Neuronal stem cell (in vitro differentiated cells): ENCODE measurements around the gene GCLC.

Source experiments
- DNase-seq: peaks from one replicate; pipeline ENCODE4 v3.0.0-alpha.2; 2013; ENCODE audit warnings: low spot score
- H2AFZ ChIP-seq: one replicate; pipeline ENCODE4 v1.6.1; 2013; ENCODE audit warnings: mild to moderate bottlenecking, low read length, inconsistent platforms
- H2AK5ac ChIP-seq: 2 replicates; pipeline ENCODE4 v1.6.1; 2013; ENCODE audit warnings: low read depth, mild to moderate bottlenecking, inconsistent platforms, low read length, moderate library complexity, mixed read lengths
- H2BK120ac ChIP-seq: 2 replicates; pipeline ENCODE4 v1.6.1; 2013; ENCODE audit warnings: low read depth, mild to moderate bottlenecking, inconsistent platforms, low read length, moderate library complexity, mixed read lengths
- H2BK12ac ChIP-seq: one replicate; pipeline ENCODE4 v1.6.1; 2013; ENCODE audit warnings: low read length, inconsistent platforms
- H2BK15ac ChIP-seq: 2 replicates; pipeline ENCODE4 v1.6.1; 2013; ENCODE audit warnings: mild to moderate bottlenecking, low read length, inconsistent platforms, mixed read lengths
- H2BK5ac ChIP-seq: one replicate; pipeline ENCODE4 v1.6.1; 2013; ENCODE audit warnings: inconsistent platforms, mild to moderate bottlenecking, low read length, moderate library complexity
- H3K14ac ChIP-seq: one replicate; pipeline ENCODE4 v1.6.1; 2013; ENCODE audit warnings: low read length, inconsistent platforms
- H3K18ac ChIP-seq: 2 replicates; pipeline ENCODE4 v1.6.1; 2013; ENCODE audit warnings: low read length, inconsistent platforms
- H3K23ac ChIP-seq: 2 replicates; pipeline ENCODE4 v1.6.1; 2013; ENCODE audit warnings: low read depth, mild to moderate bottlenecking, mixed read lengths, low read length, inconsistent platforms; ENCODE audit not compliant: poor library complexity
- H3K27ac ChIP-seq: replicated peaks from 3 replicates; pipeline ENCODE4 v1.5.1; 2013; ENCODE audit warnings: low read length, inconsistent platforms
- H3K27me3 ChIP-seq, 3 experiments: 2 replicates each; pipeline ENCODE4 v1.6.1; 2013; ENCODE audit warnings: low read length in 3 of 3, mild to moderate bottlenecking in 2 of 3, inconsistent platforms in 1 of 3, low read depth in 1 of 3, mixed read lengths in 1 of 3, moderate library complexity in 1 of 3; ENCODE audit not compliant: control insufficient read depth in 3 of 3, insufficient read depth in 3 of 3
- H3K36me3 ChIP-seq, 2 donors: replicated peaks in 1 of 2; 2 replicates each; pipeline ENCODE4 v1.6.1; 2013; ENCODE audit warnings: low read length in 2 of 2; ENCODE audit not compliant: control insufficient read depth in 2 of 2, insufficient read depth in 2 of 2
- H3K4ac ChIP-seq: 2 replicates; pipeline ENCODE4 v1.6.1; 2013; ENCODE audit warnings: inconsistent platforms, mild to moderate bottlenecking, low read length, moderate library complexity
- H3K4me1 ChIP-seq, 2 donors: 1 replicate in 1 of 2; 2 replicates in 1 of 2; pipeline ENCODE4 v1.6.1; 2013; ENCODE audit warnings: low read length in 2 of 2, low read depth in 1 of 2; ENCODE audit not compliant: control insufficient read depth in 2 of 2, insufficient read depth in 1 of 2
- H3K4me2 ChIP-seq: one replicate; pipeline ENCODE4 v1.6.1; 2013; ENCODE audit warnings: mild to moderate bottlenecking, low read length, inconsistent platforms; ENCODE audit not compliant: insufficient read depth, poor library complexity, severe bottlenecking
- H3K4me3 ChIP-seq, 2 donors: 2 replicates each; pipeline ENCODE4 v1.5.1; 2013; ENCODE audit warnings: low read length in 2 of 2, mild to moderate bottlenecking in 2 of 2, inconsistent platforms in 1 of 2, moderate library complexity in 1 of 2
- H3K79me1 ChIP-seq: one replicate; pipeline ENCODE4 v1.6.1; 2013; ENCODE audit warnings: low read depth, mild to moderate bottlenecking, inconsistent platforms, low read length, moderate library complexity
- H3K9ac ChIP-seq: one replicate; pipeline ENCODE4 v1.6.1; 2013; ENCODE audit warnings: mild to moderate bottlenecking, low read depth, low read length, inconsistent platforms; ENCODE audit not compliant: poor library complexity
- H3K9me3 ChIP-seq, 2 donors: replicated peaks in 1 of 2; 2 replicates each; pipeline versions ENCODE3 to v1.6.1; 2013; ENCODE audit warnings: low read length in 2 of 2, mild to moderate bottlenecking in 2 of 2, inconsistent platforms in 1 of 2, low read depth in 1 of 2, mixed read lengths in 1 of 2, moderate library complexity in 1 of 2; ENCODE audit not compliant: control insufficient read depth in 2 of 2, insufficient read depth in 1 of 2
- H4K8ac ChIP-seq: one replicate; pipeline ENCODE4 v1.6.1; 2013; ENCODE audit warnings: low read depth, mild to moderate bottlenecking, inconsistent platforms, low read length, moderate library complexity
- H4K91ac ChIP-seq: one replicate; pipeline ENCODE4 v1.6.1; 2013; ENCODE audit warnings: low read length, low read depth, mild to moderate bottlenecking, inconsistent platforms; ENCODE audit not compliant: poor library complexity
- WGBS, 2 donors: extraction: QIAGEN DNeasy Blood & Tissue Kit; methylation state at CpG; one replicate each; pipeline ENCODE4 v1.1.7; 2013; ENCODE audit warnings: missing lambda C conversion rate in 2 of 2, mixed read lengths in 1 of 2; ENCODE audit not compliant: insufficient read length in 2 of 2, insufficient replicate concordance in 1 of 2; ENCODE audit errors: extremely low coverage in 2 of 2; 5-methylcytosine and 5-hydroxymethylcytosine counted together

The GCLC gene

GRCh38 chr6:53458105-53458866 lies 86.6 kb downstream of the GCLC start:
- WGBS, 2 donors = no CpG with 5 or more reads among the region's 3 CpGs
- Histone ChIP-seq H3K4me2 (no peak overlapping the region), H3K9me3 (no peaks in the 10 kb centered on the region), H2BK15ac (no peak overlapping the region), H3K9ac (no peak overlapping the region), H3K4ac (no peak overlapping the region), H3K27ac (no peak overlapping the region), H3K4me3 (no peak overlapping the region), H3K79me1 (no peaks in the 10 kb centered on the region), H2BK5ac (no peak overlapping the region), H2AK5ac (no peak overlapping the region), H3K23ac (no peak overlapping the region), H2BK12ac (no peak overlapping the region), H3K14ac (no peak overlapping the region), H2AFZ (no peak overlapping the region), H3K4me1 (no peaks in the 10 kb centered on the region), H4K91ac (no peak overlapping the region), H3K36me3 (no peaks in the 10 kb centered on the region), H4K8ac (no peak overlapping the region), H2BK120ac (no peak overlapping the region), H3K18ac (no peak overlapping the region), H3K27me3 (peaks cover 0 to 7% (median 0%) of the 10 kb centered on the region in 3 experiments)
- DNase-seq = no peak

GRCh38 chr6:53456809-53457208 lies 88.1 kb downstream of the GCLC start:
- Histone ChIP-seq H3K79me1 (no peaks in the 10 kb centered on the region), H4K91ac (no peak overlapping the region), H3K18ac (no peak overlapping the region), H3K27me3 (peaks cover 0 to 7% (median 0%) of the 10 kb centered on the region in 3 experiments), H3K4me1 (no peaks in the 10 kb centered on the region), H3K14ac (no peak overlapping the region), H2AK5ac (no peak overlapping the region), H3K9me3 (no peaks in the 10 kb centered on the region), H3K36me3 (no peaks in the 10 kb centered on the region), H2AFZ (no peak overlapping the region), H3K23ac (no peak overlapping the region), H4K8ac (no peak overlapping the region), H2BK120ac (no peak overlapping the region), H2BK15ac (no peak overlapping the region), H3K4ac (no peak overlapping the region), H2BK5ac (no peak overlapping the region), H3K27ac (no peak overlapping the region), H3K4me2 (no peak overlapping the region), H2BK12ac (no peak overlapping the region), H3K4me3 (no peak overlapping the region), H3K9ac (no peak overlapping the region)
- no peak for DNase-seq
- no CpG with 5 or more reads among the region's 1 CpG for WGBS, 2 donors

GRCh38 chr6:53455678-53456077 lies 89.2 kb downstream of the GCLC start:
- Histone ChIP-seq H3K4me1 (no peaks in the 10 kb centered on the region), H3K79me1 (no peaks in the 10 kb centered on the region), H3K4ac (no peak overlapping the region), H3K14ac (no peak overlapping the region), H2AK5ac (no peak overlapping the region), H3K9ac (no peak overlapping the region), H3K9me3 (no peaks in the 10 kb centered on the region), H3K4me3 (no peak overlapping the region), H2BK15ac (no peak overlapping the region), H3K23ac (no peak overlapping the region), H3K4me2 (no peak overlapping the region), H3K27ac (no peak overlapping the region), H4K8ac (no peak overlapping the region), H2AFZ (no peak overlapping the region), H2BK120ac (no peak overlapping the region), H3K18ac (no peak overlapping the region), H3K27me3 (peaks cover 0 to 3% (median 0%) of the 10 kb centered on the region in 3 experiments), H4K91ac (no peak overlapping the region), H2BK12ac (no peak overlapping the region), H2BK5ac (no peak overlapping the region), H3K36me3 (no peaks in the 10 kb centered on the region)
- DNase-seq = no peak
- no CpG with 5 or more reads among the region's 1 CpG for WGBS, 2 donors

- Histone ChIP-seq H4K8ac (no peak overlapping the region), H3K4ac (no peak overlapping the region), H3K4me1 (no peaks in the 10 kb centered on the region), H3K9ac (no peak overlapping the region), H3K14ac (no peak overlapping the region), H2AK5ac (no peak overlapping the region), H2BK15ac (no peak overlapping the region), H3K23ac (no peak overlapping the region), H4K91ac (no peak overlapping the region), H2AFZ (no peak overlapping the region), H2BK12ac (no peak overlapping the region), H2BK120ac (no peak overlapping the region), H3K18ac (no peak overlapping the region), H3K4me2 (no peak overlapping the region), H3K9me3 (no peaks in the 10 kb centered on the region), H3K36me3 (no peaks in the 10 kb centered on the region), H3K4me3 (no peak overlapping the region), H3K27ac (no peak overlapping the region), H3K79me1 (no peaks in the 10 kb centered on the region), H2BK5ac (no peak overlapping the region), H3K27me3 (peaks cover 0 to 4% (median 0%) of the 10 kb centered on the region in 3 experiments)
- no CpG with 5 or more reads among the region's 3 CpGs for WGBS, 2 donors
- DNase-seq = no peak
These were observed 93.7 kb downstream of the GCLC start for GRCh38 chr6:53451165-53451564.
